NCI-H1694 treated with DMSO at 0.1 percent for 48 hours (cell line): ENCODE measurements around the gene TM7SF3.

ENCODE experiments used
- DNase-seq: peaks from one replicate; lab custom pipeline; 2025; lab: John Stamatoyannopoulos, UW

TM7SF3 gene

DNA sequence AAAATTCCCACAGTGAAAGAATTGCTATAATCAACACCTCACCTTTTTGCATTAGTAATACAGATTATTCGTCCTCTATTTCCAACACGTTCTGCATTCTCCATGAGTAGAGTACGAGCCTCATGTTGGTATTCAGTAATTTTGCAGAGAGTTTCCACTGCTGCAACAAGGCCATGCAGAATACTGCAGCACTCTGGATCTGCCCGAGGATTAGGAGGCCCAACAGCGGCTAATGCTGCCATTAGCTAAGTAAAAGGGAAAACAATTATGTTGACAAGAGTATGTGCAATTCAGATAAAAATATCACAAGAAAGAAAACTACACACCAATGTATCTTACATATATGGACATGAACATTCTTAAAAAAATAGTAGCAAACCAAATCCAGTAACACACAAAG is 85.5 kb downstream of the TM7SF3 start:
- DNase-seq: no peak
